Activated T-cell treated with anti-CD3 and anti-CD28 coated beads for 4 hours (primary cell): ENCODE measurements around the gene BCL2.
"Not testable (repeated sequence)": the region's sequence is repeated elsewhere in the genome, so short reads cannot be mapped to it uniquely, and the experiment has no call there.

Experiments used
- DNase-seq: peaks from one replicate; pipeline ENCODE4 v3.0.0-alpha.2; 2020

Gene BCL2

GRCh38 chr18:63198098-63198760, 121.3 kb downstream of the BCL2 start:
- no peak for DNase-seq

GRCh38 chr18:63197246-63197869, 122.2 kb downstream of the BCL2 start:
- no peak for DNase-seq

DNA sequence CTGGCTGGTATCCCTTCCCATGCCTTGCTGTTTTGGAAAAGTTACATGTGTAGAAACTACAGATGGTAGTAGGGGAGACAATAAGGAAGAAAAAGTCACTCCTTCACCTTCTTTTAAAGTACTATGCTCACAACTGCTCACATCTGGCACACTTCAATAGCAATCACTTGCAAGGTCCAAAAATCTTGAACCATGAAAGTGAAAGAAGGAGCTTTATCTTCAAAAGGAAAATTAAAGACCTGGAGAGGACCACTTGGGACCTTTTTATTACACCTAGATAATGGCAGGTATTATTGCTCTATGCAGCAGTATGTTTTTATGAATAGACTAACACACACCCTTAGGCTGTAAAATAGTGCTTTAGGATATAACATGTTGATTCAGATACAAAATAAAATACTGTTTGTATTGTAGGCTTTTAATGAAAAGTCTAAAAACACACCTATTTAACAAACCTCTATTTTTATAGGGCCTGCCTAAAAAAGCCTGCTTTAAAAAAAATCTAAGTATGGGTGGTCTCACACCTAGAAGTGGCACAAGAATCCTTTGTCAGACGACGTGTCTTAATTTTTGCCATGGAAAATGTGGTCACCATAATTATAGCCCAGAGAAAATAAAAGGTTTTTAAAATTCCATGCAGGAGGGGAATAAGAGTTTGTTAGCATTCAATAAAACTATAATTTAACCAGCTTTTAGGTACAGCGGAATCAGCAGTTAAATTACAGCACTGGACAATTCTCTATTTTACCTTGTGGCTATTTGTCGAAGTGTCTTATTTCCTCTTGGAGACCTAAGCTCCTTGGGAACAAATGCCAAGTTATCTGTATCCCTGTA, 124.0 kb downstream of the BCL2 start:
- no peak for DNase-seq

DNA sequence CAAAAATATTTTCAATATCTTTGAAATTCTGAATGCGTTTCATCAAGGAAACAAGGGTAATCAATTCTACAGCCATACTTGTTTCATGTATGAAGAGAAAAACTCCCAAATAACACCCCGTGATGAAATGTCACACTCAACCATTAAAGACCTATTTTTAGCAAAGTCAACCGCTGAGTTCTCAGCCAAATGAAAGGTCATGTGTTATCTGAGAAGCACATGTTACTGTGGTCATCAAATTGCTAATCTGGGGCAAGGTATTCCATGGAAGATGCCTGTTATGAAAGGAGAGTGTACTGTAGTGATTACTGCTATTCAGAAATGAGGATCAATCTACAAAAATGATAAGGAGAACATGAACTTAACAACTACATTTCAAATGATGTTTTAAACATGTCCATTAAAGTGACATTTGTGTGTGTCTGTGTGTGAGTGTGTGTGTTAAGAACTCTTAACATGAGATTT, 126.7 kb downstream of the BCL2 start:
- no peak for DNase-seq

GRCh38 chr18:63192126-63192884, 127.3 kb downstream of the BCL2 start:
- no peak for DNase-seq

DNA sequence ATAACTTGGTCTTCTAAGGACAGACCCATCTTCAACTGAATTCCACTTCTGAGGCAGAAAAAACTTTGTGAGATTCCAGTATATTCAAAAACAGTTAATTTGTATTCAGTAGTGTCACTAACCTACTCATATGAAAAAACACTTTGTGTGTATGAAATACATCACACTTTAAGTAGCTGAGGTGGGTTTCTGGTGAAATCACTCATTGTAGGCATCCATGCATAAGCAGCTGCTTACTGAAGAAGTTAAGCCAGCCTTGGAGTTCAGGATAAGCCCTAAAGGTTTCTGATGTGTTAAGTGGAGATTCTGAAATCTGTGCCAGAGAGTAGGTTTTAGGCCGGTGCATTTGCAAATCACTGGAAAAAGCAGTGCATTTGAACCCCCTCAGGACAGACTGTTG, 128.2 kb downstream of the BCL2 start:
- no peak for DNase-seq

DNA sequence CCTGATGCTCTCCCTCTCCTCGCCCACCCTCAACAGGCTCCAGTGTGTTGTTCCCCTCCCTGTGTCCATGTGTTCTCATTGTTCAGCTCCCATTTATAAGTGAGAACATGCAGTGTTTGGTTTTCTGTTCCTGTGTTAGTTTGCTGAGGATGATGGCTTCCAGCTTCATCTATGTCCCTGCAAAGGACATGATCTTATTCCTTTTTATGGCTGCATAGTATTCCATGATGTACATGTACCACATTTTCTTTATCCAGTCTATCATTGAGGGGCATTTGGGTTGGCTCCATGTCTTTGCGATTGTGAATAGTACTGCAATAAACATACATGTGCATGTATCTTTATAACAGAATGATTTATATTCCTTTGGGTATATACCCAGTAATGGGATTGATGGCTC, 128.7 kb downstream of the BCL2 start:
- not testable (repeated sequence) for DNase-seq

DNA sequence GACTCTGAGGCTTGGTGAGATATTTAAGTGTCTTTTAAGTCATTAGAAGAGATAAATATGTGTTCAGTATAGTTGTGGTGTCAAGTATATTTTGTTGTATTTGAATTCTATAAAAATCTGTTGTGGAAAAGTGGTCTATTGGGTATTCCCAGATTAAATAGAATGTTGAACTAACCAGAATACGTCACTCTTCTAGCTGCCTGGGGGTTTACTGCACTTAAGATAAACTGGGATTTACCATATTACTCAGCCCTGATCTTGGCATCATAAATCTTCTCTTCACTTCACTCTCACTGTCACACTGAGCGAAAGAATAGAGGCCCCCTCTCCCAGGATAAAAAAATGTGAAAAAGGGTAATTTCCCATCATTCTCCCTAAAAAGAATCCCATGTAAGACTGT, 129.8 kb downstream of the BCL2 start:
- DNase-seq, result no peak

GRCh38 chr18:63189041-63189440, 130.5 kb downstream of the BCL2 start:
- no peak for DNase-seq

DNA sequence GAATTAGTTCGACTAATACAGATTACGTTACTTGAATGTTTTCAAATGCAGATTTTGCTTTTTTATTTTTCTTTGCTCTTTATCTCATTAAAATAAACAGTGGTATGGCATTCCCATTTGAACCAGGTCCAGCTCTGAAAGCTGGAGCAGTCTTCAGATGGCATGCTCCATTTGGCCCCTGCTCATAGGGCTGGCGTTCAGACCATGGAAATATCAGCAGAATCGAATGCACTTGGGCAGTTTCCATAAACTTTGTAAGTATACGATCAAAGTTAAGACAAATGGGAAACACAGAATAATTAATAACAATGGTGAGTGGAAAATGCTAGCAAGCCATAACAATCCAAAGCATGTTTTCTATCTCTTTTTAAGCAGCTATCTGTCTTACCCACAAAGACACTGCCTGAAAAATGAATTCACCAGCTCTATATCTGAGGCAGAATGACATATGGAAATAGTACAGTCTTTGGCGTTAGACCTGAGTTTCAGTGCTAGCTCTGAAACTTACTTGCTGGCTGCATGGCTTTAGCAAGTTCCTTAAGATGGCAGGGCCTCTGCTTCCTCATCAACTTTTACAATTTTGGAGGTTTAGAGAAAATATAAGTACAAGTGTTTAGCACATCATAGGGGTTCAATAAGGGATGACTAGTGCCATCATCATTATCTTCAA, 131.6 kb downstream of the BCL2 start:
- no peak for DNase-seq

GRCh38 chr18:63187223-63187574, 132.4 kb downstream of the BCL2 start:
- DNase-seq, result no peak

DNA sequence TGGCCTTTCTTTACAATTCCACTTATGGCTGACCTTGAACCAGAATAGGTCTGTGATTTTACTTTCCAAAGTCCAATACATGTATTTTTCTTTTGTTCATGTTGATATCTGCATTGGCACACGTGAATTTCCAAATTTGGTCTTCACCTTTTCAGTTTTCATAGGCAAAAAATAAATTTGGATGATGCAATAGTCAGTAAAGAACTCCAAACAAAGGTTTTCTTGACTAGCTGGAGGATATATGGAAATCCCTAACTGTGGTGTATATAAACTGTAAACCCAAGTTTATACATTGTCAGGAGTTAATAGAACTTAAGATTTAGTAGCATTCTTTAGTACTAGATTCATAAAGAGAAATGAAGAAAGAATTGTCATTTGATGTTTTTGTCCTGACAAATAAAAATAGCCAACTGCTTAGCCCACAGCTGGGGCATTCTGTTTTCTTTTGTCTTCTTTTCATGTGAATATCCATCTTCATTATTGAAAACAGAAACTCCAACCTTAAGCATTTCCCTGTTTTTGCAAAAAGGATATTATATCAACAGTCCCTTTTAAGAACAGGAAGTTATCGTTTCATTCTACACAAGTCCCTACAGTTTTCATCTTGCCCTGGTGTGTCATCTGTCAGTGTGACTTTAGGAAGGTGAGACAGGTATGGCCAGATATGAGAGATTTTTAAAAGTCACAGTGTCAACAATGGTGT, 132.9 kb downstream of the BCL2 start:
- DNase-seq, result no peak

DNA sequence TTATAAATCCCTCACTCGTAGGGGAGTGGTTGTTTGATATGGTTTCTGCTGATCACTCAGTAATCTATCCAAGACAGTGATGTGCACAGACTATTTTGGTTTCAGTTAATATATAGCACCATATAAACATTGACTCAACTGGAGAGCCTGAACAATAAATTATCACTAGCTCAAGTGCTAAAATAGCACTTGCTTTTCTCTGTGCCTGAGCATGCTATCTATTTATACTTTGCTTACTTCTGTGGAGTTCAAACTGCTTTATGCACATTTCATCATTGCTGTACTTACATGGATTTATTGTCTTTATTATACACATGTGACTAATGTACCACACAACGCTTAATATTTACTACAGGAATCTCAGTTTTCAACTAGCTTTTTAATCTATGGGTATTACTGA, 133.6 kb downstream of the BCL2 start:
- DNase-seq, result no peak

- no peak for DNase-seq
Measured at GRCh38 chr18:63183952-63184770, 135.4 kb downstream of the BCL2 start.

DNA sequence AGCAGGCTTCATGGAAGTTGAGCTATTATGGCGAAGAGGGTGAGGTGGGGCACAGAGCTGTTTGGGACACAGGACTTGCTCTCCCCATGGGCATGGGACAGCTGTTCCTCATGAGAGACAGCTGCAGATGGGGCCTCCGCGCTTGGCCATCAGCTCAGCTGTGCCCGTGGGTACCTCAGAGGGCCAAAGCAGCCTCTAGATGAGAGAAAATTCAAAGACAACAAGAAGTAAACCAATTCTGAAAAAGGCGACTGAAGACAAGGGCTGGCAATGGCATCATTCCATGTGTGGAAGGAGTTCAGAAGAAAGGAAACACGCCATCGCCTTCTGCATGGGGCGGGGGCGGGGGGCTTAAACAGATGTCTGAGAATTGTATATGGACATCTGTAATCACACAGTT, 136.2 kb downstream of the BCL2 start:
- DNase-seq, result no peak

DNA sequence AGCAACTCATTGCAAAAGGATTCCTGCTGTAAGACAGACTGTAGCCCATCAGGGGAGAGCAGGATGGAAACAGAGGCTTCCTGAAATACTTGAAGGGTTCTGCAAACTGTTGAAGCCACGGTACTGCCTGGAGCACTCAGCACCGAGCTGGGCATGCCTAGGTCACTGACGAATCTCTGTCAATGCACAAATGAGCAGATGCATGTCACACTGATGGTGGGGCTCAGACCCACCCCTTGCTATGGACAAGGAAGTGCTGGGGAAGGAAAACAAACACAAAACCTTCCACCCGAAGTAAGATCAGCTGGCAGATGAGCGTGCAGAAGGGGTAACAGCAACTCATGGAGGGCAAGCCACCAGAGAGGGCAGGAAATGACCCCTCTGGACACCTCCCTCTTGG, 136.7 kb downstream of the BCL2 start:
- DNase-seq, result no peak

GRCh38 chr18:63182310-63182772, 137.2 kb downstream of the BCL2 start:
- DNase-seq, result no peak

DNA sequence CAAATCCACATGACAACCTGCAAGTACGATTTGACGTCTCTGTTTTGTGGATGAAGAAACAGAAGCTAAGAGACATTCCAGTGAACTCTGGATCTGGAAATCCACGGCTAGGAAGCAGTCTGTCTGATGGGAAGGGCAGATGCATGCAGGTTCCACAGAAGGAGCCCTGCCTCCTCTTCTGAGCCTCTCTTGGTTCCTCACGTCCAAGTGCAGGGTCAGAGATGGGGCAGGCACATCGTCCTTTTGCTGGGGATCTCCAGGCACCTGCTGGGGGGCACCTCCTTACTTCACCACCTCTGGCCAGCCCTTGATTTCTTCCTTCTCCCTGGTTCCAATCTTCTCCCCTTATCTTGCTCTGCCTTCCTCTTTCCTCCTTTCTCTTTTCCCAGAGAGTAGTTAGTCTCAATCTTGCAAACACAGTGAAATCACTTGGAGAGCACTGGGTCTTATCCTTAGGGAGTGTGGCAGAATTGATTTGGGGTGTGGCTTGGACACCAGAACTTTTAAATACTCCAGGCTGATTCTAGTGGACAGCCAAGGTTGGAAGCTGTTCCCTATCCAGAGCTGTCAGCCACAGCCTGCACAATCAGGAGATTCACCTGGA, 137.8 kb downstream of the BCL2 start:
- no peak for DNase-seq

DNA sequence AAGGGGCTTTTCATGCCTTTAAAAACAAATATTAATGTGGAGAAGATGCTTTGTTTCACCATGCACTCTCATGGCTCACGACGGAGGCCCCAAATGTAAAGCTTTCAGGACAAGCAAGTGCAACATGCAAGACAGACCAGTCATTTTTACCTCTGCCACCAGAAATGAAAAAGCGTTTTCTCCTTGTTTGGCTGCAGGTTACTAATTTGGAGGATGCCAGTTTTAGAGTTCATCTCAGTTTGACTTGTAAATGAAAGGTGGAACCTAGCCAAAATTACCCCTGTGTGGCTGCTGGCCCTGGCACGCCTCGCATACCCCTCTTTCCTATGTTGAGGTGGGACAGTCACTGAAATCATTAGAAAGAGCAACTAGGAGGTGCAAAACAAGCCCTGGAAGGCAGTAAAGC, 138.6 kb downstream of the BCL2 start:
- no peak for DNase-seq

GRCh38 chr18:63180321-63180720, 139.2 kb downstream of the BCL2 start:
- no peak for DNase-seq

- DNase-seq, result no peak
Measured at GRCh38 chr18:63179422-63179821, 140.1 kb downstream of the BCL2 start.
